ENCODE data around the gene OGG1.

GRCh38 chr3:9750556-9751411 is 1.0 kb downstream of the OGG1 start:
- no peak for TF ChIP-seq EP300 (IDR thresholded peaks at IDR 0.05)
- no peak for TF ChIP-seq RAD21 (conservative IDR thresholded peaks at IDR 0.05 in 1 of 2, IDR thresholded peaks at IDR 0.05 in 1 of 2)
- no peak for TF ChIP-seq REST (IDR thresholded peaks at IDR 0.05)
- TF ChIP-seq NR3C1 (IDR thresholded peaks at IDR 0.05): no peak
- no peak for TF ChIP-seq CTCF (IDR thresholded peaks at IDR 0.05)
- TF ChIP-seq BHLHE40 (IDR thresholded peaks at IDR 0.05; ENCODE audit: low read depth, low read length): no peak
- TF ChIP-seq CEBPB (IDR thresholded peaks at IDR 0.05): no peak
- TF ChIP-seq HOXA7 (CRISPR knock-in tag; IDR thresholded peaks at IDR 0.05): no peak
- no peak for TF ChIP-seq POLR2A (IDR thresholded peaks at IDR 0.05; ENCODE audit: low read length)
- TF ChIP-seq USF2 (IDR thresholded peaks at IDR 0.05): no peak
- no peak for TF ChIP-seq ESRRA (IDR thresholded peaks at IDR 0.05; ENCODE audit: borderline replicate concordance, low read length)
- TF ChIP-seq MAZ (IDR thresholded peaks at IDR 0.05; ENCODE audit: borderline replicate concordance, low read depth, low read length): no peak
